ENCODE measurements around the gene CACNA1I. TPM values are rescaled to one million over a fixed set of nuclear protein-coding genes. Genes with fewer than 3 reads are reported as not detected.

CACNA1I gene
- total and polyA plus RNA-seq, 2 donors from 2014 or later, result 0.63 TPM; not detected in 1

DNA sequence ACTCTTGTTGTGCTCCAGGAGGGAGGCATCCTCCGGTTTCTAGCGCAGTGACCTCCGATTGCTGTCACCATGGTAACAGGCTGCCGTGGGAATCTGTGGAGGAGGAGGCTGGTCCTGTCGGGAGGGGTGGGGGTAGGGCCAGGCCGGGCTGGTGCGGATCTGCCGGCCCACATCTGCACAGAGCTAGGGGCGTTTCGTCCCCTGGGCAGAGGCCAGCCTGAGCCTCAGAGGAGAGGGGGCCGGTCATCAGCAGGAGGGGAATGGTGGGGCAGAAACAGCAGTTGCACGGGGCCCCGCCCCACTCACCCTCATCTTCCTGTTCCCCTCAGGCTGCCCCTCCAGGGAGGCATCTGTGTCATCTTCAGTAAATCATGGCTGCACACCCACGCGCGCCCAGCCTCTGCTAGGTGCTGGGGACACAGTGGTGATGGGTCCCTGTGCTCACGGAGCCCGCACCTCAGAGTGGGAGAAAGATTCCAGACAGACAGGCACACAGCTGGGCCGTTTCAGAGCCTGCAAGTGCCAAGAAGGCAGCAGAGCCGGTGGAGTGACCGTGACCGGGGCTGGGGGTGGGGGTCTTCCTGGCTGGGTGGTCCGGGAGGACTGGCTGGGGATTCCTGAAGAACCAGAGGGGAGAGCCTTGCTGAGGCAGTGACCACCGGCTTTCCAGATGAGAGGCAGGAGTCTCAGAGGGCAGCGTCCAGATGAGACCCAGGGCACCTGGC, 120.5 kb downstream of the CACNA1I start:
- no peak for FAIRE-seq

GRCh38 chr22:39693943-39694500, 123.5 kb downstream of the CACNA1I start:
- Histone ChIP-seq H3K27ac (ENCODE audit: low read depth in 2 of 2, low read length in 2 of 2) (no peak overlapping the region), H3K27me3 (ENCODE audit: control insufficient read depth, insufficient read depth, low read length) (no peaks in the 10 kb centered on the region), H3K9ac (ENCODE audit: low read length in 3 of 3) (no peak overlapping the region), H3K4me3 (ENCODE audit: low read length in 3 of 3) (no peak overlapping the region), H3K9me3 (ENCODE audit: control insufficient read depth in 2 of 3, insufficient read depth in 1 of 3, low read length in 3 of 3) (no peaks in the 10 kb centered on the region), H3K36me3 (ENCODE audit: control insufficient read depth in 2 of 3, insufficient read depth in 3 of 3, low read length in 3 of 3) (no peaks in the 10 kb centered on the region), H3K4me1 (ENCODE audit: control insufficient read depth in 2 of 3, insufficient read depth in 2 of 3, low read depth in 1 of 3, low read length in 3 of 3) (no peaks in the 10 kb centered on the region)
- no peak for TF ChIP-seq CTCF (IDR thresholded peaks at IDR 0.05; ENCODE audit: borderline replicate concordance, extremely low read depth, insufficient read depth)
- intact Hi-C loops (cut with DNase I), result no loop called here
- DNase-seq, result no peak
- no peak for FAIRE-seq

More for the DNA sequence above, 120.5 kb downstream of the CACNA1I start:
- Histone ChIP-seq H3K27ac (ENCODE audit: low read depth in 2 of 2, low read length in 2 of 2) (no peak overlapping the region), H3K4me3 (ENCODE audit: low read length in 3 of 3) (no peak overlapping the region), H3K27me3 (ENCODE audit: control insufficient read depth, insufficient read depth, low read length) (no peaks in the 10 kb centered on the region), H3K36me3 (ENCODE audit: control insufficient read depth in 2 of 3, insufficient read depth in 3 of 3, low read length in 3 of 3) (no peaks in the 10 kb centered on the region), H3K9me3 (ENCODE audit: control insufficient read depth in 2 of 3, insufficient read depth in 1 of 3, low read length in 3 of 3) (no peaks in the 10 kb centered on the region), H3K9ac (ENCODE audit: low read length in 3 of 3) (no peak overlapping the region), H3K4me1 (ENCODE audit: control insufficient read depth in 2 of 3, insufficient read depth in 2 of 3, low read depth in 1 of 3, low read length in 3 of 3) (no peaks in the 10 kb centered on the region)
- intact Hi-C loops (cut with DNase I), result no loop called here
- TF ChIP-seq CTCF (IDR thresholded peaks at IDR 0.05; ENCODE audit: borderline replicate concordance, extremely low read depth, insufficient read depth), result no peak
- DNase-seq, result peak in 4 of 5 donors; percentile 82 to 86 (median 84)

DNA sequence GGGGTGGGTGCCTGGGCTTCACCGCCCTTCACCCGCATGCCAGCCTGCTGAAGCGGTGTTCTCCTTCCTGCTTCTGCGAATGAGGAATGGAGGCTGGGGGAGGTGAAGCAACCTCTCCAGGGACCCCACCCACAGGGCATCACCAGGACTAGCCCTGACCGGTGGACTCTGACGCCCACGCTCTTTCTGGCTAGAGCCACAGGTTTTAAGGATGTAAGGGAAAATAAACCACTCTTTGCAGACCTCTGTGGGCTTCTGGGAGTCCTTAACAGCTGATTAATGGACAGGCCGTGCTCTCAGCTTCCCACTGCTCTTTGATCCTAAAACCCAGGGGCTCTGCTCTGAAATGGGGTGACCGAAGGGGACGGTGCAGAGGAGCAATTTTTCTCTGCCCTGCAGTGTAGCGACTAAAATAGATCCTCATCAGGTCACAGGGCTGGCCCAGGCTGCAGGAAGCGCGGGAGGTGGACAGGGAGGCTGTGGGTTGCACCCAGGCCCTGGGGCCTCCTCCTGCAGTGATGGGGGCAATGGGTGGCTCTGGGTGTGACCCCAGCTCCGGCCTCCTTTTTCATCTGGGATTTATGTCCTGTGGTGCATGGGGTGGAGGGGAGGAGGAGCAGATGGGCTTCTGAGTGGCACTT, 127.4 kb downstream of the CACNA1I start:
- Histone ChIP-seq H3K27me3 (ENCODE audit: control insufficient read depth, insufficient read depth, low read length) (peaks cover 2% of the 10 kb centered on the region), H3K27ac (ENCODE audit: low read depth in 2 of 2, low read length in 2 of 2) (no peak overlapping the region), H3K9me3 (ENCODE audit: control insufficient read depth in 2 of 3, insufficient read depth in 1 of 3, low read length in 3 of 3) (no peaks in the 10 kb centered on the region), H3K4me3 (ENCODE audit: low read length in 3 of 3) (no peak overlapping the region), H3K36me3 (ENCODE audit: control insufficient read depth in 2 of 3, insufficient read depth in 3 of 3, low read length in 3 of 3) (no peaks in the 10 kb centered on the region), H3K9ac (ENCODE audit: low read length in 3 of 3) (no peak overlapping the region), H3K4me1 (ENCODE audit: control insufficient read depth in 2 of 3, insufficient read depth in 2 of 3, low read depth in 1 of 3, low read length in 3 of 3) (no peaks in the 10 kb centered on the region)
- FAIRE-seq (no peak), DNase-seq (peak in 2 of 5 donors; percentile 37 to 46)
- intact Hi-C loops (cut with DNase I), result no loop called here
- TF ChIP-seq CTCF (IDR thresholded peaks at IDR 0.05; ENCODE audit: borderline replicate concordance, extremely low read depth, insufficient read depth), result no peak
